ENCODE results near the gene ARL6.
A peak's percentile ranks its signal among the peaks of the same experiment; 100 is the strongest.

ARL6 gene, protein sequence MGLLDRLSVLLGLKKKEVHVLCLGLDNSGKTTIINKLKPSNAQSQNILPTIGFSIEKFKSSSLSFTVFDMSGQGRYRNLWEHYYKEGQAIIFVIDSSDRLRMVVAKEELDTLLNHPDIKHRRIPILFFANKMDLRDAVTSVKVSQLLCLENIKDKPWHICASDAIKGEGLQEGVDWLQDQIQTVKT

GRCh38 chr3:97764407-97765238, at the start of gene ARL6:
TSS of gene ARL6 (plus strand) at chr3:97764758. CDS start at chr3:97768108, 3,350 bp downstream.
- DNase-seq = peak; percentile 90

DNA sequence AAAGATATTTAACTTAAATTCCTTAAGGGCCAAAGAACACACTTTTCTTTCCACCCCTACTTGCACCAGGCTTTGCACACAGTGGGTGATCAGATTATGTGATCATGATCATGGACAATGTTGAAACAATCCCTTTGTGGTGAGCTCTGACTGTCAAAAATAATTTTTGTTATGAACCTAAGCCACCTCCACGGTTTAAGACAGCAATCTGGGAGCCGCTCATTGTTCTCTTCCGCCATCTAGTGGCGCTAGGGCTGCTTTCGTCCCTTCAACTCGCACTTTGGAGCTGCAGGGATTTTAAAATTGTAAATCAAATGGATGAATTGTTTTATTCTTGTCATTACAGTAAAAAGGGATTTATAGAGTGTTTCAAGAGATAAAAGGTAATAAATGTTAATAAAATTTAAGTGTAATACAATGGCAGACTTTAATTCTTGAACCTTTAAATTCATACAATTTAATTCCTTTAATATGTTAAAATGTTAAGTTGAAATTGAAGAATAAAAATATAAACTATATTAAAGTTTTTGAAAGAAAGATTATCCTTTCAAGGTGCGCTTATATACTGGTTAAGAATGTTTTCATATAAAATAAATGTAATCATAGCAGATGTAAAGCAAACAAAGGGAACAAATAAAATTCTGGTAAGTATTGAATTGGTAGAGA, 45.3 kb upstream of the ARL6 start:
- peak; percentile 82 for DNase-seq

DNA sequence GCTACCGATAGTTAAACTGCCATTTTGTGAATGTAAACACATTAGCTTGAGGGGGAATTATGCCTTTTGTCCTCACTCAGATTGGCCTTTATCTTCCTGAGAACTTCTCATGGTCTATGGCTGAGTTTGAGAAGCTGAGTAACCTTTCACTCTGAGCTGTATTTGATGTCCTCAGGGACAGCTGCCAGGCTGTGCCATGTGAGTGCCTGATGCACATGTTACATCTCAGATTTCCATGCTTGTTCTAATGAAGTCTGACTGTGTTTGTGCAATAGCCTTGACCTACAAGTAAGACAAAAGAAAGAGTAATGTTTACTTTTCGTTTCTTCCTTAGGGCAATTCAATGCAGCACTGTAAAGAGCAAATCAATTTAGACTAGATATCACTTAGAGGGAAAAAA, 44.1 kb upstream of the ARL6 start:
- no peak for DNase-seq

DNA sequence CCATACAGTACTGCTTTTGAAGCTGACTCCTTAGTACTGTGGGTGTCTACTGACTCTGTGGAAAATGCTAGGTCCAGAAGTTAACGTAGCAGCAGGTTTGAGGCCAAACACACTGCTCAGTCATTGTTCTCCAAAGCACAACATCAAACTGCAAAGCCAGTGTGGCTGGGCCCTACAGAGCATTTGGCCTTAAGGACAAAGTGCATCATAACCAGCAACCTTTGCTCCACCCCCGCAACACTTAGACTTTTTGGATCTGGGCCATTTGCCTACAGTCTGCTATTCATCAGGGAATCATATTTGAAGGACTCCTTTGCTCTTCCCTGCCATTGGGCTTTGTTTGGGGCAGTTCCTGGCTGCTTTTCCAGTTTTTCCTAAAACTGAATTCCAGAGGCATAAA, 43.1 kb upstream of the ARL6 start:
- no peak for DNase-seq

DNA sequence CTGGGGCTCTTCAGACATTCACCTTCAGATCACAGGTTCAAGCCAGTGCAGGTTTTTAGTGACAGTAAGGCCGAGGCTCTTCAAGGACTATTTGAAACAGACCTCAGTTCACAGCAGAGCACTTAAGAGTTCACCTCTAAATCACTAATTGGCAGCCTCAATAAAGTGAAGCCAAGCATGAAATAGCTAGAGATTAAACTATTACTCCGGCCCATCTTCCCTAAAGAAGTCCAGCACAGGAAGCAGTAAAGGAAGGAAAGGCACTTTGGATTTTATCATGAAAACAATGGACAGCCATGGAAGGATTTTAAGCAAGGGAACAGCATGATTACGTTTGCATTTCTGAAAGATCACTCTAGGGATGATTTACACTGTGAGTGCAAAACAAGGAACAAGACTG, 27.6 kb upstream of the ARL6 start:
- no peak for DNase-seq

DNA sequence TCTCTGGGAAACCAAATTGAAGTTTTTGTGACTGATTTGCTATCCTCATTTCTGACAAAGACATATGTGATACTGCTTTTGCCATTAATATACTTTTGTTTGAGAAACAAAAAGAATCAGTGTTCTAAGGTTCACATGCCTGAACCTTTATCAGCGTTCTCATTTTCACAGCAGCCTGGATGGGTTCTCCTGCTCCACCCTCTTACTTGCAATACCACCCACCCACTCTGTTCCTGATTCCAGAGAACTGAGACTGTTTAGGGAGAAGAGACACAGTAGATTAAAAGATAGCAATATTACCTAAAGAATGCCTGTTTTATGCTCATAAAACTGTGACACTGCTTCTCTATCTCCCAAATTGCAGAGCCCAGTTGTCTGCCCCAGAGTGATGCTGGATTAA, 25.8 kb upstream of the ARL6 start:
- no peak for DNase-seq

DNA sequence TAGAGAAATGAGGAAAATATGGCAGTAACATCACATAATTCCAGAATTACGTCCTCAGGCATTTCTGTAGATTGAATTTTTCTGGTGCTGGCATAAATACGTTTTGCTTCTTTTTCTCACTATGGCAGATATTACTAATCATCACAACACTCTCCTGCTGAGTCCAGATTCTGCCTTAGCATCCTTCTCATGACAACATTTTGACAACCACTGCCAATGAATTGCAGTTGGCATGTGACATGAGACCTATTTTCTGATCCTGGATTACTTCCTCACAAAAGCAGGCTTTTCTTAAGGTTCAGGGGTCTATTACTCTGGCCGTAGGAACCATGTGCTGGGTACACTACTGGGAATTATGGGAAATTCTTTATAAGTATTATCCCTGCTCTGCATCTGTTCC, 22.5 kb upstream of the ARL6 start:
- no peak for DNase-seq

DNA sequence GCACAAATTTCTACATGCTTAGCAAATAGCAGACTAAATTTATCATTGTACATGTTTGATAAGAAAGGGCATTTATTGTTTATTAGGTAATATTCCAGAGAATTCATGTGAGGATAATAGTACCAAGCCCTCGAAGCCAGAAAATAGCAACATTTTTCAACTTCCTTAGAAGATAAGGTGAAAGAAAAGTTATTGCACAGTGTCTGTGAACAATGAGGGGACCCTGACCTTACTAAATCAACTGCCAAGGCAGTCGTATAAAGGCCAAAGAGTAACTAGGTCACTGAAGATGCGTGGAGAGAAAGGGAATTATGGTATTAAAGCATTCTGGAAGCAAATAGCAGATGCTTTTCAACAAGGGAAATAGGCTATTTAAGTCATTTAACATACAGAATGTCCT, 20.3 kb upstream of the ARL6 start:
- DNase-seq = no peak

GRCh38 chr3:97763586-97764406, 762 bp upstream of the ARL6 start:
- no peak for DNase-seq

GRCh38 chr3:97765336-97765735, 778 bp downstream of the ARL6 start:
- no peak for DNase-seq

DNA sequence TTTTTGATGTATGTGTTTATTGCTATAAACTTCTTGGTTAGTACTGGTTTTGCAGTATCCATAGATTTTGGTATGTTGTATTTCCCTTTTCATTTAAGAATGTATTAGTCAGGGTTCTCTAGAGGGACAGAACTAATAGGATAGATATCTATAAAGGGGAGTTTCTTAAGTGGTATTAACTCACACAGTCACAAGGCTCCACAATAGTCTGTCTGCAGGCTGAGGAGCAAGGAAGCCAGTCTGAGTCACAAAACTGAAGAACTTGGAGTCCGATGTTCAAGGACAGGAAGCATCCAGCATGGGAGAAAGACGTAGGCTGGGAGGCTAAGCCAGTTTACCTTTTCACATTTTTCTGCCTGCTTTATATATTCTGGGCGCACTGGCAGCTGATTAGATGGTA, 8.4 kb downstream of the ARL6 start:
- no peak for DNase-seq

DNA sequence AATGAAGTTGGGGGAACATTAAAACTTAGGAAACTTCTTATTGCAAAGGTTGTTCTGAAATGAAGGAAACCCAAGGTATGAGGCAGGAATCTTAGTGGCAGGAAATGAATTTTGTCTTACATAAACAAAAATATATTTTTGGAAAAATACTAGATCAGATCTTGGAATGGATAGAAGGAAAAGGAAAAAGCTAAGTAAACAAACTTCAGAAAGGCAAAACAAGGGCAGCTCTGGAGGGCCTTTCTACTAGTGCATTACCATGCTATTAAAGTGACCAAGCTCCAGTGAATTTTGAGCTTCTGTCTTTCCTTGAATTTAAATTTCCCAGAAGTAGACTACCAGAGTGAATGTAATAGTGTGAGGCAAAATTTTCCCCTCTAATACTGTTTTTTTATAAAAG, 13.6 kb downstream of the ARL6 start:
- no peak for DNase-seq

DNA sequence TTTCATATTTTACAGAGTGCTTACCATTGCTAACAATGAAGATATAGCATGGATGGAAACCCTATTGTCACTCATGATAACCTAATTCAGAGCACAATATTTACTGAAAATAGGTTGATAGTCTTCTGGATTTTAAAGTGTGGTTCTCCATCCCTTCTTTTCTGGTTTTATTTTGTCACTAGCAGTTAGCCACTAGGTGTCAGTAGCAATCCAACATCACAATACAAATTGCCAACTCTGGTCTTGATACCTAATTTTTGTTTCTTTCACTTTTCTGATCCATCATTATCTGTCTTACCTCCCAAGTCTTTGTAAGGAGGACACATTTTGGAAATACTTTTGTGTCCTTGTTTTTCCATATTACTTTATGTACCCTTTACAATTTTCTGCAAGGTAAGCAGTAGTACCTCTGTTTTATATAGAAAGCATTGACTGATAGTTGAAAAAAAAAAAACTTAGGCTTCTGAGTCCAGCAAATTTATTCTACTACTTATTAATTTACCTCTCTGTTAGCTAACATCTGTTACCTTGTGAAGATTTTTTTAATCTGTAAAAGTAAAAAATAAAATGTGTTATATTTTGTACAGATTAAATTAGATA, 29.0 kb downstream of the ARL6 start:
- DNase-seq = no peak

GRCh38 chr3:97795951-97796350, 31.4 kb downstream of the ARL6 start:
- no peak for DNase-seq

GRCh38 chr3:97804471-97804870, 39.9 kb downstream of the ARL6 start:
- no peak for DNase-seq

GRCh38 chr3:97810779-97811390, 46.3 kb downstream of the ARL6 start:
- DNase-seq = no peak

GRCh38 chr3:97815149-97815917, 50.8 kb downstream of the ARL6 start:
- DNase-seq = no peak

GRCh38 chr3:97816811-97817210, 52.3 kb downstream of the ARL6 start:
- DNase-seq = no peak

- no peak for DNase-seq
These were observed 53.4 kb downstream of the ARL6 start for GRCh38 chr3:97817965-97818364.

GRCh38 chr3:97820780-97821179, 56.2 kb downstream of the ARL6 start:
- DNase-seq = no peak

- DNase-seq = no peak
These were observed 56.8 kb downstream of the ARL6 start for GRCh38 chr3:97821287-97821773.

All from right forelimb (tissue), 1 donor.